OCI-LY7 (cell line): ENCODE results near the gene LRIG2. TPM values are rescaled to one million over a fixed set of nuclear protein-coding genes. Genes with fewer than 3 reads are reported as not detected.
"Not testable (repeated sequence)": the region's sequence is repeated elsewhere in the genome, so short reads cannot be mapped to it uniquely, and the experiment has no call there.

Experiments
- BruUV-seq: library from RNA; stranded (reverse); fragments of 400-500 nt; replicated peaks from 2 replicates; lab custom pipeline; 2021; lab: Mats Ljungman, UMichigan
- CTCF ChIA-PET: fragments of 300-600 bp; sonication (Branson Sonifier 250); formaldehyde crosslinking; loops from one replicate; lab custom pipeline; 2022; ENCODE audit warnings: antibody characterized with exemption; ENCODE audit not compliant: unreplicated experiment; lab: Charles Lee
- POLR2A ChIA-PET: fragments of 300-600 bp; sonication (Branson Sonifier 250); formaldehyde crosslinking; loops from one replicate; lab custom pipeline; 2022; ENCODE audit warnings: antibody characterized with exemption; lab: Charles Lee
- DNase-seq: peaks from one replicate; pipeline ENCODE4 v3.0.0-alpha.2; 2015; ENCODE audit warnings: low spot score
- H2AFZ ChIP-seq: fragments of 200-600 bp; sonication (generic), shearing (Covaris generic); 2 replicates; pipeline ENCODE4 v1.6.1; 2014; ENCODE audit warnings: mild to moderate bottlenecking, antibody characterized with exemption, low read length, moderate library complexity
- H3K27ac ChIP-seq: fragments of 200-600 bp; sonication (generic); 2 replicates; pipeline ENCODE4 v1.5.1; 2014; ENCODE audit warnings: mixed run types, low read depth, mild to moderate bottlenecking, moderate library complexity, low read length, inconsistent platforms; ENCODE audit not compliant: poor library complexity, severe bottlenecking
- H3K36me3 ChIP-seq: fragments of 200-600 bp; sonication (generic); 2 replicates; pipeline ENCODE4 v1.6.1; 2014; ENCODE audit warnings: mild to moderate bottlenecking, antibody characterized with exemption, low read length, moderate library complexity, mixed read lengths; ENCODE audit not compliant: insufficient read depth
- H3K4me1 ChIP-seq: fragments of 200-600 bp; sonication (generic); 2 replicates; pipeline ENCODE4 v1.5.1; 2014; ENCODE audit warnings: mild to moderate bottlenecking, low read length; ENCODE audit not compliant: insufficient read depth, poor library complexity, severe bottlenecking
- H3K4me2 ChIP-seq: fragments of 200-600 bp; sonication (generic); 2 replicates; pipeline ENCODE4 v1.6.1; 2014; ENCODE audit warnings: mild to moderate bottlenecking, low read length
- H3K4me3 ChIP-seq: fragments of 200-600 bp; sonication (generic); 2 replicates; pipeline ENCODE4 v1.5.1; 2014; ENCODE audit warnings: mild to moderate bottlenecking, low read depth, low read length; ENCODE audit not compliant: poor library complexity, severe bottlenecking
- H3K79me2 ChIP-seq: fragments of 200-600 bp; sonication (generic); 2 replicates; pipeline ENCODE4 v1.6.1; 2016; ENCODE audit warnings: low read depth, mild to moderate bottlenecking, low read length, moderate library complexity, mixed read lengths; ENCODE audit not compliant: insufficient read depth
- H3K9me2 ChIP-seq: fragments of 200-600 bp; sonication (generic); 2 replicates; pipeline ENCODE4 v1.6.1; 2016; ENCODE audit warnings: mild to moderate bottlenecking, low read length, mixed read lengths; ENCODE audit not compliant: insufficient read depth
- H3K9me3 ChIP-seq: fragments of 200-600 bp; sonication (generic); 2 replicates; pipeline ENCODE4 v1.6.1; 2014; ENCODE audit warnings: mild to moderate bottlenecking, mixed run types, low read length, mixed read lengths
- H4K20me1 ChIP-seq: fragments of 200-600 bp; sonication (generic); 2 replicates; pipeline ENCODE4 v1.6.1; 2014; ENCODE audit warnings: mild to moderate bottlenecking, antibody characterized with exemption, low read length, moderate library complexity, mixed read lengths; ENCODE audit not compliant: insufficient read depth
- EZH2phosphoT487 ChIP-seq: fragments of 200-600 bp; sonication (generic); IDR thresholded peaks from 2 replicates; pipeline ENCODE4 v1.6.1; 2018; ENCODE audit warnings: low read depth, borderline replicate concordance, mild to moderate bottlenecking, mixed run types, antibody characterized with exemption, low read length, moderate library complexity, mixed read lengths
- intact Hi-C: fragments of 100-400 bp; cut with micrococcal nuclease; formaldehyde crosslinking; loops from one replicate; pipeline ENCODE4 v1.10.0; 2022; ENCODE audit not compliant: unreplicated experiment
- total RNA-seq, 2 experiments: library from RNA; depleted of rRNA in 1 of 2; stranded (reverse); fragments of >200 nt in 1 of 2; shearing (Covaris generic) in 1 of 2; gene quantifications; 2 replicates each; pipeline ENCODE4 v1.2.3, GENCODE V29; 2014 to 2022
- TF ChIP-seq, protein P1 (sequence below): fragments of 200-600 bp; sonication (generic); conservative IDR thresholded peaks from 2 replicates; pipeline ENCODE4 v1.5.1; 2014; ENCODE audit warnings: mild to moderate bottlenecking, antibody characterized with exemption, low read length, moderate library complexity, mixed read lengths

The LRIG2 gene
- total RNA-seq, 2 experiments from 2014 or later, result 11.6 to 16.7 TPM

- H3K9me2 ChIP-seq, result no peaks in the 10 kb centered on the region
- TF ChIP-seq EZH2phosphoT487, result no peak
- TF ChIP-seq, protein P1, sequence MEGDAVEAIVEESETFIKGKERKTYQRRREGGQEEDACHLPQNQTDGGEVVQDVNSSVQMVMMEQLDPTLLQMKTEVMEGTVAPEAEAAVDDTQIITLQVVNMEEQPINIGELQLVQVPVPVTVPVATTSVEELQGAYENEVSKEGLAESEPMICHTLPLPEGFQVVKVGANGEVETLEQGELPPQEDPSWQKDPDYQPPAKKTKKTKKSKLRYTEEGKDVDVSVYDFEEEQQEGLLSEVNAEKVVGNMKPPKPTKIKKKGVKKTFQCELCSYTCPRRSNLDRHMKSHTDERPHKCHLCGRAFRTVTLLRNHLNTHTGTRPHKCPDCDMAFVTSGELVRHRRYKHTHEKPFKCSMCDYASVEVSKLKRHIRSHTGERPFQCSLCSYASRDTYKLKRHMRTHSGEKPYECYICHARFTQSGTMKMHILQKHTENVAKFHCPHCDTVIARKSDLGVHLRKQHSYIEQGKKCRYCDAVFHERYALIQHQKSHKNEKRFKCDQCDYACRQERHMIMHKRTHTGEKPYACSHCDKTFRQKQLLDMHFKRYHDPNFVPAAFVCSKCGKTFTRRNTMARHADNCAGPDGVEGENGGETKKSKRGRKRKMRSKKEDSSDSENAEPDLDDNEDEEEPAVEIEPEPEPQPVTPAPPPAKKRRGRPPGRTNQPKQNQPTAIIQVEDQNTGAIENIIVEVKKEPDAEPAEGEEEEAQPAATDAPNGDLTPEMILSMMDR, result no peak
- H3K4me3 ChIP-seq, result no peak overlapping the region
- H3K9me3 ChIP-seq, result no peaks in the 10 kb centered on the region
- no peaks in the 10 kb centered on the region for H3K79me2 ChIP-seq
- H3K36me3 ChIP-seq, result no peaks in the 10 kb centered on the region
- ChIA-PET POLR2A (interaction anchor here (0.6 to 1.7 kb wide), 7 partner anchors 9 to 477 kb away, joined by 3 to 10 read pairs (median 4); no protein-coding TSS in a partner anchor), CTCF (interaction anchor here (0.6 to 1.7 kb wide), 5 partner anchors 27 to 326 kb away, joined by 3 to 5 read pairs (median 4); partner anchors contain the start of genes PPM1J and SLC16A1)
- H2AFZ ChIP-seq, result peak overlapping the region; percentile 17; the same call in 1 of the 2 replicates
- intact Hi-C loops, result loop anchor here (1.0 kb wide), 2 partner anchors 160 to 232 kb away; no protein-coding TSS in a partner anchor
- no TSS peak for BruUV-seq
- H3K4me1 ChIP-seq, result peaks cover 4% of the 10 kb centered on the region
- H3K4me2 ChIP-seq, result no peak overlapping the region
- no peaks in the 10 kb centered on the region for H4K20me1 ChIP-seq
- H3K27ac ChIP-seq, result no peak overlapping the region
- no peak for DNase-seq
These were observed 31.3 kb upstream of the LRIG2 start for GRCh38 chr1:113041569-113042284.

DNA sequence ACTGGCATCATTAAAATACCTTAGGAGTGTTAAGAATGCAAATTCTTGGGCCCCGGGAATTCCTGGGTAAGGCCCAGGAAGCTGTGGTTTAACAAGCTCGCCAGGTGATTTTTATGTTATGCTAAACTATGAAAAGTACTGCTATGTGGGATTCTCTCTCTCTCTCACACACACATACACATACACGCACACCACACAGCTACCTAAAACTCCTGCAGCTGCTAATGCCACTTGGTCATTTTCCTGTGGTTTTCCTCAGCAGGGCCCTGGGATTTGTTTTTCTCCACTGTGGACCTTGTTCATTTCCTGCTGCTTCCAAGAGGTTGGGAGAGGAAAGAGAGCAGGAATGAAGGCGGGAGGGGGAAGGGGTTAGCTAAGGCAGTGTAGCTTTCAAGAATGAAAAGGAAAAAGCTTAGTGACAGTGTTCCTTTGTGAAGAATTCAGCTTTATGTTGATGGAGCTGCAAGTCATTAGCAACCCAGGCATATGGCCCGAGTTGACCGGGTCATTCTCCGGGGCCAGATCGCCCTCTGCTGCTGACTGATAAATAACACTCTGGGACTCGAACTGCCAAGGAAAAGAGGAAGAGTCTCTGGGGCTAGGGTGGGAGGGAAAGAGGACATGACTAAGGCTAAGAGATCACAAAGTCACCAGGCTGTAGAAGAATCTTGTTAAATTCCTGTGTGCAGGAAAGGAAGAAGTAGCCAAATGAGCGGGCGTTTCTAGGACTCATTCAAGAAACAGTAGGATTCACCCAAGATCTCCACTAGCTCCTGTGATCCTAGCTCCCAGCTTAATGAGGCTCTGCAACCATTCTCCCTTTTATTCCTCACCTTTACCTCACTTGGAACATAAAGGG, 30.5 kb upstream of the LRIG2 start:
- H3K9me2 ChIP-seq, result no peaks in the 10 kb centered on the region

GRCh38 chr1:113043144-113043488, 29.9 kb upstream of the LRIG2 start:
- intact Hi-C loops, H3K9me3 ChIP-seq, H3K4me1 ChIP-seq, H3K79me2 ChIP-seq, H3K9me2 ChIP-seq, H4K20me1 ChIP-seq, DNase-seq, H3K4me2 ChIP-seq, H3K36me3 ChIP-seq, H3K27ac ChIP-seq, BruUV-seq, H2AFZ ChIP-seq, H3K4me3 ChIP-seq: not testable (repeated sequence)
- CTCF ChIA-PET, result interaction anchor here (0.9 to 1.7 kb wide), 4 partner anchors 87 to 328 kb away, joined by 3 to 5 read pairs (median 4); partner anchors contain the start of genes PPM1J and SLC16A1
- POLR2A ChIA-PET, result interaction anchor here (0.5 to 1.7 kb wide), 4 partner anchors 10 to 43 kb away, joined by 3 to 10 read pairs (median 4); no protein-coding TSS in a partner anchor

More for the DNA sequence above, 30.5 kb upstream of the LRIG2 start:
- H3K4me2 ChIP-seq, result no peak overlapping the region
- H3K4me3 ChIP-seq, result no peak overlapping the region
- ChIA-PET CTCF (interaction anchor here (0.6 to 1.7 kb wide), 5 partner anchors 26 to 327 kb away, joined by 3 to 5 read pairs (median 4); partner anchors contain the start of genes PPM1J and SLC16A1), POLR2A (interaction anchor here (0.6 to 1.7 kb wide), 8 partner anchors 9 to 341 kb away, joined by 3 to 10 read pairs (median 4); no protein-coding TSS in a partner anchor)
- H3K79me2 ChIP-seq, result no peaks in the 10 kb centered on the region
- TF ChIP-seq, protein P1, result peak; percentile 78
- no peak for TF ChIP-seq EZH2phosphoT487
- peak overlapping the region; percentile 17; the same call in 1 of the 2 replicates for H2AFZ ChIP-seq
- peaks cover 4% of the 10 kb centered on the region for H3K4me1 ChIP-seq
- H3K36me3 ChIP-seq, result no peaks in the 10 kb centered on the region
- intact Hi-C loops, result loop anchor here (1.0 kb wide), 2 partner anchors 161 to 233 kb away; no protein-coding TSS in a partner anchor
- H4K20me1 ChIP-seq, result no peaks in the 10 kb centered on the region
- DNase-seq, result peak; percentile 64
- H3K9me3 ChIP-seq, result no peaks in the 10 kb centered on the region
- BruUV-seq, result no TSS peak
- H3K27ac ChIP-seq, result no peak overlapping the region
